Stimulated activated CD4-positive, alpha-beta T cell treated with anti-CD3 and anti-CD28 coated beads, Interleukin-15, amount 100 ng/mL, for 24 hours (primary cell): ENCODE data around the gene TTR.

ENCODE experiments used
- DNase-seq: peaks from one replicate; pipeline ENCODE4 v3.0.0-alpha.2; 2020

Gene TTR

DNA sequence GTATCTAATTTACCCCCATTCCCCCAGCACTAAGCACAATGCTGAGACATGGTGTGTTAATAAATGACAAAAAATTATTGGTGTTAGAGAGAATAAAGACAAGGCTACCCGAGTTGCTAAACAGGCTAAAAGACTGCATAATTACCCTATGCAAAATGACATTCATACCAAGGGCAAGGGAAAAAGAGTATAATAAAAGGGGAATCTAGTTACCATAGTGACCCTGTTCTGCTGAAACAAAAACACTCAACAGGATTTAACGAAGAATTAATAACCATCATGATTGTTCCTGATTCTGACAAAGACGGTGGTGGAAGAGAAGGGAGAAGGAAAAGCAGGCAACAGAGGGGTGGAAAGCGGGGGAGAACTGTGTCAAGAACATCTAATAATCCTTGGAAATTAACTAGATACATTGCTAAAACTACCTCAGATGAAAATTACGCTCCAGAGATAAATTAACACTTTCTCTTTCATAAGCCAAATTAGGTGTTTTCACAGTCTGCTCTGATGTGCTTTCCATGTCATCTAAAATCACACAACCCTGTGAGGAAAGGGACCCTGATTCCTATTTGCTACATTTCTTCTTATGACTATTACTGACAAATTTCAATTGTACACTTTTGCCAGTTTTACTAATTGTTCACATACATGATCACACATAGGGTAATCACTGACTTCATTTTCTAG lies 25.5 kb downstream of the TTR start:
- DNase-seq = no peak

- DNase-seq = no peak
Observed at GRCh38 chr18:31618801-31619200, 27.1 kb downstream of the TTR start.

- DNase-seq = no peak
Observed at GRCh38 chr18:31619291-31619690, 27.6 kb downstream of the TTR start.

- no peak for DNase-seq
Observed at GRCh38 chr18:31624892-31625640, 33.4 kb downstream of the TTR start.

GRCh38 chr18:31626409-31626808 lies 34.7 kb downstream of the TTR start:
- no peak for DNase-seq

DNA sequence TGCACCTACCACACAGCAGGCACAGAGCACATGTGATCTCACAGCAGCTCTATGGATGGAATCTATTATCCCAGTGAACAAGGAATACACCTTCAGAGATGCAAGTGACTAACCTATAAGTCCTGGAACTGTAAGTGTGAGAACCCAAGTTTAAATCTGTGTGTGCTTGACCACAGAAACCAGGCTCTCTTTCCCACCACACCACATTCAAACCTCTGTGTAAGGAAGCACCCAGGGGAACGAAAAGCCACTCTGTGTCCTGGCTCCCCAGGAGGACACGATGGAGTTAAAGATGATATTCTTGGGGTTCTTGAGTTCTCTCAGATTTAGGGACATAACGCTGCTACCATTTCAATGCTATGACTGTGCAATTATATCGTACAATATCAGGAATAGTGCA lies 38.9 kb downstream of the TTR start:
- DNase-seq = no peak

DNA sequence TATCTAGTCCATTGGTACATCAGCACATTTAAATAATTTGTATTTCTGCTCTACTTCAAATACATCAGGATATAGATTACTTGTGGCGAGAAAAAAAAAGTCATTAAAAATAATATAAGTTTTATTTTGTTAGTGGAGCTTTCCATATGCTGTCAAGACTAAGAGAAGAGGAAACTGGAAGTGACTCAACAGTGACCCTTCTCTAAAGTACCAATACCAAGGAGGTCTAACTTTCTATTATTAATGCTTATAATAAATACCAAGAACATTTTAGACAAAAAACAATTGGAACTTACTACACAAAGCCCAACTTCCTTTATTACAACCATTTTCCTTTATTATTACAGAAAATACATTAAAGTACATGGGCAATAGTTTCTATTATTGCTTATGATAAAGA lies 39.8 kb downstream of the TTR start:
- DNase-seq = no peak

GRCh38 chr18:31632356-31632755 lies 40.7 kb downstream of the TTR start:
- no peak for DNase-seq

GRCh38 chr18:31633392-31634330 lies 42.0 kb downstream of the TTR start:
- no peak for DNase-seq

- DNase-seq = peak; percentile 5
Observed at GRCh38 chr18:31634331-31634713, 42.6 kb downstream of the TTR start.

DNA sequence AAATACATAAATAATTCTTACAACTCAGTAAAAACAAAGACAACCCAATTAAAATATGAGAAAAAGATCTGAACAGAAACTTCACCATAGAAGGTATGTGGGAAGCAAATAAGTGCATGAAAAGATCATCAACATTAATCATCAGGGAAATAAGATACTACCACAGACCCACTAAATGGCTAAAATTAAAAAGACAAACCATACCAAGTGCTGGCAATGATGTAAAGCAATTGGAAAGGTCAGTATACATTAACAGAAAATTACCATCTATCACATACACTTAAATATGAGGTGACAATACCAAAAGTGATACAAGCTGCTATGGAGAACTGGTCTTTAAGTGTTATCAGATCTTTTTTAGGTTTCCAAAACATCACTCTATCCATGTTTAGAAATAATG lies 44.7 kb downstream of the TTR start:
- DNase-seq = no peak

DNA sequence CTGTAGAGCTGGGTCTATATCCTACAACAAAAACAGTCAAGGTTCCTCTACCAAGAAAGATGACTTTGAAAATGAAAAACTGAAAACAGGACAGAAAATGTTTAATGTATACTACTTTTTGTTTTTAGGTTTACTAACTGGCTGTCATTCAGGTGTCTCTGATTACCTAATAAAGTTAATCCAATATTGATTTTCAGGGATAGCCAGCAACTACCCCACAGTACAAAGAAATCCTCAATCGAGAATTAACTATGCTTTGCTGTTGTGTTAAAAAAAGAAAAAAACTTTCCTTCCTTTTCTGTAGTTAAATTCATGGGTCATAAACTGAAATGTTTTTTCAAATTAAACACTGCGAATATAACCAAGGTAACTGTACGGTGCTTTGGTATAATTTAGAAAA lies 45.8 kb downstream of the TTR start:
- no peak for DNase-seq

- DNase-seq = no peak
Observed at GRCh38 chr18:31643003-31643402, 51.3 kb downstream of the TTR start.

DNA sequence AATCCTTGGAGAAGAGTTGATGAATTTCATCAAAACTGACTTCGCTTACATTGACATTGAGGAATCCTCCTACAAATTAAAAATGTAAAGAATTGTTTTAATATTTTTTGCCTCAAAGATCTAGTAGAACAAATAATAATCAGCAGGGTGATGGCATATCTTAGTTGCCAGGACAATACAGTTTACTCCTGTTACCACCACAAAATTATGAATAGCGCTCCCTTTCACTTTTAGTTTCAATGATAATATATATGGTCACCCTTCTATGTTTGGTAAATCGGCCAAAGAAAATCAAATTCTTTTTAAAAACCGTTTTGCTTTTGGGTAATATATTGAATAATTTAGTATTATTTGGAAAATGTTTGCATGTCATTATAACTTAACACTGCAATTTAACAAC lies 53.7 kb downstream of the TTR start:
- no peak for DNase-seq

DNA sequence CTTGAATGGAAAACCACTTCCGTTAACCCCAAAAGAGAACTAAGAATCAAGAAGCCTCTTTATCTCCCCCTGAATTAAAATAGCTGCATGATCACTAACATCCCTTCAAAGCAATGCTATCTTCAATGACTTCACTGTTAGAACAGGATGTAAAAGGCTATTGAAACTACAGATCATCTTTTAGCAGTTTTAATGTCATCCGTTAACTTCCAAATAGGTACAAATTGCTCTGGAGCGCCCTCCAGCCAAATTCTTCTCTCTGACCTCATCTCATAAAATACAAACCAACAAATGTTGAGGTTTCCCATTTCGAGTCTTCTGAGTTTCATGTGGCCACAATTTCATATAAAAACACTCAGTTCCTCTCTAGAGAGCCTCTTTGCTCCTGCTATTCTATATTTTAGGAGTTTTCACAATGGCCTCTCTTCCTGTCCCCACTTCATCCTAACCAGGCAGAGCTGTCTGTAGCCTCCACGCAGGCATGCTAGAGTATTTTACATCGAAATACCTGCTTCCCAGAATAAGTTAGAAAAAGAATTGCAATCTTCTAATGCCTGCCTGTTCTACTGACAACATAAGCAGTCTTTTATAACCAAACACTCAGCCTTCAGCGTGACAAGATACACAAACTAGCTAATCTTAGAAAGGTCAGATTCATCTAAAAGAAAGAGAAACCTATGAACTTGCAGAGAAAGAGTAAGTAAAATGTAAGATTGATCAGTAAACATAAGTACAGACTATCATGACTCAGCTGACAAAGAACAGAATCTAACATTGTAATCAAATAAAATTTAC lies 54.9 kb downstream of the TTR start:
- no peak for DNase-seq

DNA sequence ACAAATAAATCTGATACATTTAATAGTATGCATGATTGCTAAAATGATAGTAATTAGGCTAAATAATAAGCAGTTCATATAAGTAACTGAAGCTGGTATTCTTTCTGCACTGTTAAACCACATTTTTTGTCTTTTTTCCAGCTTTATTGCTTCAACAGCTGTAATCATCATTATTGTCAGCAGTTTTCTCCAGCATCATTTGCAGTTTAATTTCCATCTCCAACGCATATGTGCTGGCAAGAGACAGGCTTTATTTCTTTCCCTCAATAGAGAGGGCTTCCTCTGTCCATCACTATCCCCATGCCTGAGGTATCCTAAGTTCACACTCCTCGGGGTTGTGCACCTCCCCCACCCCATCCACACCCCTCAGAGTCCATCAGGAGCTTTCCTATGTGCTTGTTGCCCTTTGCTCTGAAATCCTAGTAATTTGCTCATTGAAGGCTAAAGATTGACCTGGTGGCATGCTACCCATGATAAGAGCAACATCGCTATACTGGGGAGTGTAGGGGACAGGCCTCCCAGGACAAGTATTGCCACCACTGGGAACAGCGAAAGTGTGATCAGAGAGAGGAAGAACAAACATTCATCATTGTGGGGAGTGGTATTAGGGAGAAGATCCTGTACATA lies 55.6 kb downstream of the TTR start:
- no peak for DNase-seq
